NCI-H524 treated with DMSO at 0.1 percent for 48 hours (cell line): ENCODE measurements around the gene LARGE2.
"Not testable (repeated sequence)": the region's sequence is repeated elsewhere in the genome, so short reads cannot be mapped to it uniquely, and the experiment has no call there.

ENCODE experiments used
- DNase-seq: peaks from one replicate; lab custom pipeline; 2025; lab: John Stamatoyannopoulos, UW

LARGE2 gene

DNA sequence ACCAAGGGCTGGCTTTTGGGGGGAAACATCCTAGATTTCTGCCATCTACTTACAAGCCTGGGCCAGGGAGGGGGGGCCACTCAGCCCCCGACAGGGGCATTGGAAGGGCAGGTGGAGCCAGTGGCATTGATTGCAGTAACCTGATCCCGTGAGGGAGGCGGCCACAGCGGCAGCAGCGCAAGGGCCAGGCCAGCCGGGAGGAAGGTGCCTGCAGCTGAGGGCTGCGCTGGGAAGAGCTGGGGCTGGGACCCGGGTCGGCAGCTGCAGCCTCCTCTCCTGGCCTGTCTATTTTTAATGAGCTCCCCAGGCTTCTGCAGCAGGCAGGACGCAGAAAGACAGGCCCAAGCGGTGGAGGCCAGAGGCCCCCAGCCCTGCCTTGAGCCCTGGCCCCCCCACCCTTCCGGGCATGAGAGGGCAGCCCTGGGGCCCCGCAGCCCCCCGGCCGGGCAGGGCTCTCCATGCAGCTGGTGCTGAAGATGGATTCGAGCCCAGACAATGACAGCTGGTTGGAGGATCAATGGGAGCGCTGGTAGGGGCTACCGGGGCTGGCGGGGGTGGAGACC lies 26.0 kb upstream of the LARGE2 start:
- DNase-seq: peak; percentile 44

- no peak for DNase-seq
These were observed 24.9 kb upstream of the LARGE2 start for GRCh38 chr11:45897556-45897955.

DNA sequence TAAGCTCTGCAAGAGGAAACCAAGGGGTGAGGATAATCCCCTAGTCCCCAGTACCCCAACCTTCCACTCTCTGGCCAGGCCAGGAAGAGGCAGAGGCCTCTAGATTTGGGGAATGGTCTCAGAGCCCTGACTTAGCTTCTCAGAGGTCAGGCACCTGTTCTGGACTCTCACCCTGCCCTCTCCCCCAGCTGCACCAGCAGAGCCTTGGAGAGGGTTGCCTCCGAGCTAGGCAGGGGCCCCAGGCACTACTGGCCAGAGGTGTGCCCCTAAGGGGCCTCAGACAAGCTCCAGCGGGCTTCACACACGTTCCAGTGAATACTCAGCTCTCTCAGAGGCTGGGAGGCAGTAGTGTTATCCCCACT lies 23.4 kb upstream of the LARGE2 start:
- DNase-seq: no peak

DNA sequence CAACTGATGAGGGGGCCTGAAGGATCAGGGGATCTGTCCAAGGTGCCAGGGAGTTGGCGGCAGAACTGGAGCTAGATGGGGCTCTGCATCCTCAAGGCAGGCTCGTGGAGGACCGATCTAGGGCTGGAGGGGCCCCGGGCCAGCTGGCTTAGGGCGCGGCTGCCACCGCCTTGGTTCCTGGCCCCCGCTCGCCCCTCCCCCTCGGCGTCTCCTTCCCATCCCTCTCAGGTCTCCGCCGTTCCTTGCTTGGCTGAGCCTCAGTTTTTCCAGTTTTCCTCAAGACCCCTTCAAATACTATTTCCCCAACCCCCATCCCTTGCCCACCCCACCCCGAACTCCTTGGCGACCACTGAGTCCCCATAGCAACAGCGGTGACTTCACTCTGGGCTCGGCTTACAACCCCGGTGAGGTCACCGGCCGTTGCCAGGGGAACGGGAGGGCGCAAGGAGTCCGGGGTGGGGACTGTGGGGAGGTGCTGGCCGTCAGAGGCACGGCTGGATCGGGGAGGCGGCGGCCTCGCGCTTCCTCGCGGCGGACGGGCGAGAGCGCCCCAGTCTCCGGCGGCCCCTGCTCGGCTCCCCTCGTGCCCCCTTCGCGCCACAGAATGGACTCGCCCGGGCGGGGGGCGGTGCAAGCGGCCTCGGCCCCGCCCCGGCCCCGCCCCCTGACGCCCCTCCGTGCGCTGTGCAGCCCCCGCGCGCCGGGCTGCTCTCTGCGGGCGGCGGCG lies 22.8 kb upstream of the LARGE2 start:
- peak; percentile 16 for DNase-seq

DNA sequence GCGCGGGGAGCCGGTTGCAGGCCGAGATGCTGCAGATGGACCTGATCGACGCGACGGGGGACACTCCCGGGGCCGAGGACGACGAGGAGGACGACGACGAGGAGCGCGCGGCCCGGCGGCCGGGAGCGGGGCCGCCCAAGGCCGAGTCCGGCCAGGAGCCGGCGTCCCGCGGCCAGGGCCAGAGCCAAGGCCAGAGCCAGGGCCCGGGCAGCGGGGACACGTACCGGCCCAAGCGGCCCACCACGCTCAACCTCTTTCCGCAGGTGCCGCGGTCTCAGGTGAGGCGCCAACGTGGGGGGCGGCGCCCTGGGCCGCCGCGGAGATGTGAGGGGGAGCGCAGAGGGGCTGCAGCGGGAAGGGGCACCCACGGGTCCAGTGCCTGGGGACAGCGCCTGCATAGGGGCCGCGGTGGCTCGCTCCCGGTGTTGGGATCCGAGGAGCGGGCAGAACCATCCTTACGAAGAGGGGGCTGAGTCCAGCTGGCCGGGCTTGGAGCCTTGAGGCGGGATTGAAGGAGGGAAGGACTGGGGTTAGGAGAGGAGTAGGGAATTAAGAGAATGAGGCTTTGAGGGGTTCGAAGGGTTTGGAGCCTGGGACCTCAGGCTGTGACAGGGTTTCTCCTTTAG lies 22.2 kb upstream of the LARGE2 start:
- not testable (repeated sequence) for DNase-seq

- DNase-seq: no peak
These were observed 21.4 kb upstream of the LARGE2 start for GRCh38 chr11:45900916-45901617.

- DNase-seq: no peak
These were observed 20.8 kb upstream of the LARGE2 start for GRCh38 chr11:45901626-45902025.

GRCh38 chr11:45902452-45903380 lies 19.7 kb upstream of the LARGE2 start:
- no peak for DNase-seq

- DNase-seq: no peak
These were observed 18.0 kb upstream of the LARGE2 start for GRCh38 chr11:45904309-45904915.

DNA sequence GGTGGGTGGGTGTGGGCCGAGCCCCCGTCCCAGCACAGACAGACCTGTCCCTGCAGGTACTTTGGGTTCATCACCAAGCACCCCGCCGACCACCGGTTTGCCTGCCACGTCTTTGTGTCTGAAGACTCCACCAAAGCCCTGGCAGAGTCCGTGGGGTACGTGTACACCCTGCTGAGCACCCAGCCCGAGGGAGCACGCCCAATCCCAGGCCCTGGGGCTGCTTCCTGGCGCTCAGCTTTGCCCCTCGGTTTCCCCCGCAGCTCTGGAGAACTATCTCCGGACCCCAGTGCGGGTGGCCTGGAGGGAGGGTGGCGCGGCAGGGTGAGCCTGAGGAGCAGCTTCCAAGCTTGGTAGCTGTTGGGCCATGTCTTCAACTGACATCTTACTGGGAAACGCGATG lies 17.4 kb upstream of the LARGE2 start:
- no peak for DNase-seq

GRCh38 chr11:45905576-45905975 lies 16.9 kb upstream of the LARGE2 start:
- not testable (repeated sequence) for DNase-seq

DNA sequence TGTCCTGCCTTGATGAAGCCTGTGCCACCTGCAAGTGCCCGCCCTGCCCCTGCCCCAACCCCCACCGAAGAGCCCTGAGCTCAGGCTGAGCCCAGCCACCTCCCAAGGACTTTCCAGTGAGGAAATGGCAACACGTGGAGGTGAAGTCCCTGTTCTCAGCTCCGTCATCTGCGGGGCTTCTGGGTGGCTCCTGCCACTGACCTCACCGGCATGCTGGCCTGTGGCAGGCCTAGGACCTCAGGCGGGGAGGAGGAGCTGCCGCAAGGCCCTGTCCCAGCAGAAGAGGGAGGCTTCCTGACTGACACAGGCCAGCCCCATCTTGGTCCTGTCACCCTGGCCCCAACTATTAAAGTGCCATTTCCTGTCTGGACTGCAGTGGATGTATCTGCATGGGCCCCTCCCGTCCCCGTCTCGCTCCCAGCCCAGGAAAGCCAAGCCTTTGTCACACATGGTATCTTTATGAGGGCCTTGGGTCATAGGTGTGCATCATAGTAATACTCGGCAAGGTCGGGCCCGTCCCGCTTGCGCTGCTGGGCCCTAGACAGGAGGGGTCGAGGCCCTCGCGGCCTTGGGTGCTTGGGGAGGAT lies 16.3 kb upstream of the LARGE2 start:
- DNase-seq: no peak

DNA sequence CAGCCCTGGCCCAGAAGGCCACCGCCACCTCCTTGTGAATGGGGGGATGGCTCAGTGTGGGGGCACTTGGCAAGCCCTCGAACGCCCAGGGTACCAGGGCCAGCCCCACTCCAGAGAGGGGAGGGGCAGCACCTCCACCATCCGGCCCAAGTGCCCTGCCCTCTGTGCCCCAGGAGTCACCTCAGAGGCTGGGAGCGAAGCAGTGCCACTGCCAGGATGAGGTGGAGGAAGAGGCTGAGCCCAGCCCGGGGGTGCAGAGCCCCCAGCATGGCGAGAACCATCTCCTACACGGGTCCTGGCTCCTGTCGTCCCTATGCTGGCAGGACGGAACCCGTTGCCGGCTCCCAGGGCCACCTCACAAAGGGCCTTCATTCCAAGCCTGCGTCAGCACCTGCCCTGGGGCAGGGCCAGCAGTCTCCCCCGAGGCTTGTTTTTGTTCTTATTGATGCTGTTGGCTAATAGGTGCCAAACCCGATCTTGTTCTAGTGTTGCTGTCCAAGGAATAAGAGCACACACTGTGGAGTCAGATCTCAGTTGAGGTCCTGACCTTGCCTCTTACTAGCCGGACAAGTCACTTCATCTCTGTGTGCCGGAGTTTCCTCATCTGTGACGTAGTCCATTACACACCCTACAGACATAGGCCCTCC lies 15.4 kb upstream of the LARGE2 start, which contains the start of gene FREY1:
FREY1 (minus strand) TSS at position 307 of the 647 bp plus-strand sequence; CDS start at position 281, 26 bp downstream.
- no peak for DNase-seq

- DNase-seq: no peak
These were observed 14.5 kb upstream of the LARGE2 start for GRCh38 chr11:45907911-45908370.

- no peak for DNase-seq
These were observed 12.6 kb upstream of the LARGE2 start for GRCh38 chr11:45909594-45910475.

GRCh38 chr11:45910623-45911022 lies 11.8 kb upstream of the LARGE2 start:
- no peak for DNase-seq

GRCh38 chr11:45913514-45913913 lies 8.9 kb upstream of the LARGE2 start:
- no peak for DNase-seq

- no peak for DNase-seq
These were observed 8.4 kb upstream of the LARGE2 start for GRCh38 chr11:45913942-45914635.

- no peak for DNase-seq
These were observed 7.0 kb upstream of the LARGE2 start for GRCh38 chr11:45915446-45915845.
